ENCODE results near the gene NR2C2. TPM values are rescaled to one million over a fixed set of nuclear protein-coding genes. Genes with fewer than 3 reads are reported as not detected.

NR2C2 gene
- total and polyA plus RNA-seq, 4 donors, result 3.3 to 21.8 (median 14.5) TPM

DNA sequence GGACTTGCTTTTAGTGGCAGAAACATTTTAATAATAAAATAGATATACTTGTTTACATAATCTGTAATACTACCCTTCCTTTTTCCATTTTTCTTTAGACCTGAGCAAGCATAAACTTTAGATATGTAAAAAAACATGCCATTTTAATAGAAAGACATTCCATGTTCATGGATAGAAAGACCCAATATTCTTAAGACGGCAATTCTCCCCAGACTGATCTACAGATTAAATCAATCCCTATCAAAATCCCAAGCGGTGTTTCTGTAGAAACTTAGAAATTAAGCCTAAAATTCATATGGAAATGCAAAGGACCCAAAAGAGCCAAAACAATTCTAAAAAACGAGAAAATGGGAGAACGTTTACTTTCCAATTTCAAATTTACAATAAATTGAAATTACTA, 106.2 kb downstream of the NR2C2 start:
- H3K4me3 ChIP-seq (ENCODE audit: low read depth in 1 of 3, low read length in 3 of 3), result no peak overlapping the region
- TF ChIP-seq RAD21 (IDR thresholded peaks at IDR 0.05) (no peak), YY1 (IDR thresholded peaks at IDR 0.05) (no peak), HNF4G (IDR thresholded peaks at IDR 0.05) (no peak), TAF1 (conservative IDR thresholded peaks at IDR 0.05) (no peak), MAX (IDR thresholded peaks at IDR 0.05) (no peak), FOXA1 (IDR thresholded peaks at IDR 0.05) (no peak)
- TF ChIP-seq, protein P1, sequence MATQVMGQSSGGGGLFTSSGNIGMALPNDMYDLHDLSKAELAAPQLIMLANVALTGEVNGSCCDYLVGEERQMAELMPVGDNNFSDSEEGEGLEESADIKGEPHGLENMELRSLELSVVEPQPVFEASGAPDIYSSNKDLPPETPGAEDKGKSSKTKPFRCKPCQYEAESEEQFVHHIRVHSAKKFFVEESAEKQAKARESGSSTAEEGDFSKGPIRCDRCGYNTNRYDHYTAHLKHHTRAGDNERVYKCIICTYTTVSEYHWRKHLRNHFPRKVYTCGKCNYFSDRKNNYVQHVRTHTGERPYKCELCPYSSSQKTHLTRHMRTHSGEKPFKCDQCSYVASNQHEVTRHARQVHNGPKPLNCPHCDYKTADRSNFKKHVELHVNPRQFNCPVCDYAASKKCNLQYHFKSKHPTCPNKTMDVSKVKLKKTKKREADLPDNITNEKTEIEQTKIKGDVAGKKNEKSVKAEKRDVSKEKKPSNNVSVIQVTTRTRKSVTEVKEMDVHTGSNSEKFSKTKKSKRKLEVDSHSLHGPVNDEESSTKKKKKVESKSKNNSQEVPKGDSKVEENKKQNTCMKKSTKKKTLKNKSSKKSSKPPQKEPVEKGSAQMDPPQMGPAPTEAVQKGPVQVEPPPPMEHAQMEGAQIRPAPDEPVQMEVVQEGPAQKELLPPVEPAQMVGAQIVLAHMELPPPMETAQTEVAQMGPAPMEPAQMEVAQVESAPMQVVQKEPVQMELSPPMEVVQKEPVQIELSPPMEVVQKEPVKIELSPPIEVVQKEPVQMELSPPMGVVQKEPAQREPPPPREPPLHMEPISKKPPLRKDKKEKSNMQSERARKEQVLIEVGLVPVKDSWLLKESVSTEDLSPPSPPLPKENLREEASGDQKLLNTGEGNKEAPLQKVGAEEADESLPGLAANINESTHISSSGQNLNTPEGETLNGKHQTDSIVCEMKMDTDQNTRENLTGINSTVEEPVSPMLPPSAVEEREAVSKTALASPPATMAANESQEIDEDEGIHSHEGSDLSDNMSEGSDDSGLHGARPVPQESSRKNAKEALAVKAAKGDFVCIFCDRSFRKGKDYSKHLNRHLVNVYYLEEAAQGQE (IDR thresholded peaks at IDR 0.05), result no peak
- H3K27me3 ChIP-seq (ENCODE audit: control insufficient read depth in 4 of 4, insufficient read depth in 4 of 4, low read length in 3 of 4), result no peaks in the 10 kb centered on the region
- peaks cover 6 to 36% (median 29%) of the 10 kb centered on the region in 4 donors for H3K36me3 ChIP-seq (ENCODE audit: control insufficient read depth in 4 of 4, insufficient read depth in 3 of 4, low read depth in 1 of 4, low read length in 3 of 4)
- H3K27ac ChIP-seq (ENCODE audit: low read depth in 1 of 2, low read length in 2 of 2), result no peak overlapping the region
- no peak overlapping the region for H3K9ac ChIP-seq (ENCODE audit: low read depth in 1 of 2, low read length in 2 of 2)
- no peak for DNase-seq (ENCODE audit: low spot score)
- H3K9me3 ChIP-seq (ENCODE audit: control insufficient read depth in 4 of 4, low read length in 3 of 4), result no peaks in the 10 kb centered on the region
- peaks cover 0 to 8% (median 2%) of the 10 kb centered on the region in 4 donors for H3K4me1 ChIP-seq (ENCODE audit: control insufficient read depth in 4 of 4, insufficient read depth in 4 of 4, low read length in 3 of 4)
- WGBS, result 95% methylated on average over 4 of the region's 4 CpGs

DNA sequence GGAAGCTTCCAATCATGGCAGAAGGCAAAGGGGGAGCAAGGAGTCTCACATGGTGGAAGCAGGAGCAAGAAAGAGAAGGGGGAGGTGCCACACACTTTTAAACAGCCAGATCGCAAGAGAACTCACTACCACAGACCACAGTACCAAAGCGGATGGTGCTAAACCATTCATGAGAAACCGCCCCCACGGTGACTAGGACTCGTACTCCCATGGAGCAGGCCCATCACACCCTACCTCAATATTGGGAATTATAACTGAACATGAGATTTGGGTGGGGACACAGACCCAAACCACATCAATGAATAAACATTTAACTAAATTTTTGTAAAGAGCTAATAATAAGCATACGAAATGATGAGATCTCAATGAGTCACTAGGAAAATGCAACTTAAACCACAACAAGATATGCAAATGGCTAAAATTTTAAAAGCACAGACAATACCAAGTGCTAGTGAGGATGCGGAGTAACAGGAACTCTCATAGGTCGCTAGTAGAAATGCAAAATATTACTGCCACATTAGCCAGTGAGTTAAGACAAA, 107.7 kb downstream of the NR2C2 start:
- WGBS, result 92% methylated on average over 8 of the region's 8 CpGs

More for the DNA sequence above, 107.7 kb downstream of the NR2C2 start:
- no peaks in the 10 kb centered on the region for H3K4me1 ChIP-seq (ENCODE audit: control insufficient read depth in 4 of 4, insufficient read depth in 4 of 4, low read length in 3 of 4)
- DNase-seq (ENCODE audit: low spot score), result no peak
- TF ChIP-seq RAD21 (IDR thresholded peaks at IDR 0.05) (no peak), YY1 (IDR thresholded peaks at IDR 0.05) (no peak), MAX (IDR thresholded peaks at IDR 0.05) (no peak), GABPA (IDR thresholded peaks at IDR 0.05 in 1 of 2, conservative IDR thresholded peaks at IDR 0.05 in 1 of 2) (no peak), FOXA2 (IDR thresholded peaks at IDR 0.05) (no peak), HNF4A (conservative IDR thresholded peaks at IDR 0.05) (no peak), SP1 (IDR thresholded peaks at IDR 0.05) (no peak), RXRA (IDR thresholded peaks at IDR 0.05) (no peak), NR2F2 (IDR thresholded peaks at IDR 0.05) (no peak), FOXA1 (IDR thresholded peaks at IDR 0.05) (no peak)
- TF ChIP-seq, protein P1 (IDR thresholded peaks at IDR 0.05), result no peak
- no peak overlapping the region for H3K9ac ChIP-seq (ENCODE audit: low read depth in 1 of 2, low read length in 2 of 2)
- H3K27me3 ChIP-seq (ENCODE audit: control insufficient read depth in 4 of 4, insufficient read depth in 4 of 4, low read length in 3 of 4), result no peaks in the 10 kb centered on the region
- no peak overlapping the region for H3K27ac ChIP-seq (ENCODE audit: low read depth in 1 of 2, low read length in 2 of 2)
- H3K9me3 ChIP-seq (ENCODE audit: control insufficient read depth in 4 of 4, low read length in 3 of 4), result no peaks in the 10 kb centered on the region
- H3K4me3 ChIP-seq (ENCODE audit: low read depth in 1 of 3, low read length in 3 of 3), result no peak overlapping the region
- H3K36me3 ChIP-seq (ENCODE audit: control insufficient read depth in 4 of 4, insufficient read depth in 3 of 4, low read depth in 1 of 4, low read length in 3 of 4), result peaks cover 6 to 37% (median 28%) of the 10 kb centered on the region in 4 donors
